ENCODE data around the gene TTLL11. TPM values are rescaled to one million over a fixed set of nuclear protein-coding genes. Genes with fewer than 3 reads are reported as not detected.

The TTLL11 gene
- polyA plus RNA-seq, 1 donor from 2014 or later = 8.0 TPM

GRCh38 chr9:121865884-121866283, 227.2 kb downstream of the TTLL11 start:
- Histone ChIP-seq H3K27ac (ENCODE audit: low read length) (no peak overlapping the region), H3K9me3 (ENCODE audit: low read length) (no peaks in the 10 kb centered on the region), H3K27me3 (ENCODE audit: insufficient read depth, low read depth, low read length) (no peaks in the 10 kb centered on the region), H3K36me3 (ENCODE audit: insufficient read depth, low read length) (peaks cover 4% of the 10 kb centered on the region), H3K4me3 (ENCODE audit: low read length) (no peak overlapping the region), H2AFZ (ENCODE audit: low read depth, low read length) (no peak overlapping the region), H3K4me2 (ENCODE audit: low read length) (no peak overlapping the region), H4K20me1 (ENCODE audit: insufficient read depth) (no peaks in the 10 kb centered on the region), H3K9ac (ENCODE audit: low read length) (no peak overlapping the region), H3K79me2 (replicated peaks; ENCODE audit: insufficient read depth, low read length) (no peaks in the 10 kb centered on the region), H3K9me2 (ENCODE audit: insufficient read depth, low read length) (no peaks in the 10 kb centered on the region), H3F3A (ENCODE audit: insufficient read depth, low read length, poor library complexity, severe bottlenecking) (peaks cover 3% of the 10 kb centered on the region)
- TF ChIP-seq RAD21 (conservative IDR thresholded peaks at IDR 0.05) (no peak), POLR2AphosphoS5 (IDR thresholded peaks at IDR 0.05) (no peak), REST (IDR thresholded peaks at IDR 0.05; ENCODE audit: borderline replicate concordance) (no peak), MXI1 (conservative IDR thresholded peaks at IDR 0.05; ENCODE audit: poor library complexity, severe bottlenecking) (no peak), CTCF (IDR thresholded peaks at IDR 0.05; ENCODE audit: poor library complexity, severe bottlenecking) (no peak), EP300 (conservative IDR thresholded peaks at IDR 0.05; ENCODE audit: poor library complexity, severe bottlenecking) (no peak), TAF1 (IDR thresholded peaks at IDR 0.05; ENCODE audit: low read depth) (no peak), EZH2 (IDR thresholded peaks at IDR 0.05; ENCODE audit: borderline replicate concordance, insufficient read depth, low read length, poor library complexity, severe bottlenecking) (no peak), SMC3 (conservative IDR thresholded peaks at IDR 0.05; ENCODE audit: poor library complexity) (no peak)

- no peaks in the 10 kb centered on the region for H4K20me1 ChIP-seq (ENCODE audit: insufficient read depth)
- H3K79me2 ChIP-seq (replicated peaks; ENCODE audit: insufficient read depth, low read length) = no peaks in the 10 kb centered on the region
- H3K9me2 ChIP-seq (ENCODE audit: insufficient read depth, low read length) = no peaks in the 10 kb centered on the region
- H3K36me3 ChIP-seq (ENCODE audit: insufficient read depth, low read length) = peaks cover under 1% of the 10 kb centered on the region
- no peak overlapping the region for H3K27ac ChIP-seq (ENCODE audit: low read length)
- no peaks in the 10 kb centered on the region for H3K9me3 ChIP-seq (ENCODE audit: low read length)
- H3K27me3 ChIP-seq (ENCODE audit: insufficient read depth, low read depth, low read length) = no peaks in the 10 kb centered on the region
- H3K4me3 ChIP-seq (ENCODE audit: low read length) = no peak overlapping the region
- peaks cover 3% of the 10 kb centered on the region for H3F3A ChIP-seq (ENCODE audit: insufficient read depth, low read length, poor library complexity, severe bottlenecking)
- no peak overlapping the region for H3K4me2 ChIP-seq (ENCODE audit: low read length)
- no peak overlapping the region for H3K9ac ChIP-seq (ENCODE audit: low read length)
- H2AFZ ChIP-seq (ENCODE audit: low read depth, low read length) = no peak overlapping the region
- no peak for TF ChIP-seq REST (IDR thresholded peaks at IDR 0.05; ENCODE audit: borderline replicate concordance)
- TF ChIP-seq EP300 (conservative IDR thresholded peaks at IDR 0.05; ENCODE audit: poor library complexity, severe bottlenecking) = no peak
These were observed 228.0 kb downstream of the TTLL11 start for GRCh38 chr9:121865060-121865459.
